H7 (cell line): ENCODE results near the gene ZSWIM4. TPM values are rescaled to one million over a fixed set of nuclear protein-coding genes. Genes with fewer than 3 reads are reported as not detected.
A peak's percentile ranks its signal among the peaks of the same experiment; 100 is the strongest.

Source experiments
- DNase-seq: peaks from one replicate; pipeline ENCODE4 v3.0.0; 2012
- H3K27me3 ChIP-seq: 2 replicates; pipeline ENCODE4 v1.6.0; 2011; ENCODE audit warnings: mild to moderate bottlenecking, low read length; ENCODE audit not compliant: control insufficient read depth, insufficient read depth
- H3K36me3 ChIP-seq: replicated peaks from 2 replicates; pipeline ENCODE4 v1.5.1; 2011; ENCODE audit warnings: low read length; ENCODE audit not compliant: control insufficient read depth, insufficient read depth
- H3K4me3 ChIP-seq: 2 replicates; pipeline ENCODE4 v1.5.1; 2011; ENCODE audit warnings: low read depth, mild to moderate bottlenecking, control low read depth, low read length, moderate library complexity; ENCODE audit not compliant: insufficient read depth
- total RNA-seq: library from RNA; depleted of rRNA; stranded (reverse); fragments of >200 nt; shearing (Covaris generic); gene quantifications from 2 replicates; pipeline ENCODE4 v1.2.3, GENCODE V29; 2014

The ZSWIM4 gene
- total RNA-seq, 1 experiment from 2014 or later: 18.3 TPM

- Histone ChIP-seq H3K36me3 (peaks cover 13% of the 10 kb centered on the region), H3K4me3 (no peak overlapping the region), H3K27me3 (no peaks in the 10 kb centered on the region)
- no peak for DNase-seq
Observed at GRCh38 chr19:13813147-13813546, 17.9 kb downstream of the ZSWIM4 start.

- DNase-seq: peak; percentile 11
- no peaks in the 10 kb centered on the region for H3K27me3 ChIP-seq
- no peak overlapping the region for H3K4me3 ChIP-seq
Observed at GRCh38 chr19:13814550-13814949, 19.3 kb downstream of the ZSWIM4 start.

GRCh38 chr19:13817018-13817614 lies 21.9 kb downstream of the ZSWIM4 start:
- H3K36me3 ChIP-seq: peaks cover 10% of the 10 kb centered on the region
- H3K27me3 ChIP-seq: no peaks in the 10 kb centered on the region
- H3K4me3 ChIP-seq: peak overlapping the region; percentile 66
- DNase-seq: peak; percentile 98

More at GRCh38 chr19:13814550-13814949, 19.3 kb downstream of the ZSWIM4 start:
- H3K36me3 ChIP-seq: peaks cover 9% of the 10 kb centered on the region

- Histone ChIP-seq H3K36me3 (peaks cover 7% of the 10 kb centered on the region), H3K27me3 (no peaks in the 10 kb centered on the region), H3K4me3 (peak overlapping the region; percentile 66)
- peak; percentile 99 for DNase-seq
Observed at GRCh38 chr19:13817615-13818371, 22.6 kb downstream of the ZSWIM4 start.

GRCh38 chr19:13819238-13819637 lies 24.0 kb downstream of the ZSWIM4 start:
- no peak overlapping the region for H3K4me3 ChIP-seq
- peak; percentile 30 for DNase-seq
- H3K27me3 ChIP-seq: no peaks in the 10 kb centered on the region
- peaks cover 9% of the 10 kb centered on the region for H3K36me3 ChIP-seq

- Histone ChIP-seq H3K36me3 (peaks cover 5% of the 10 kb centered on the region), H3K4me3 (no peak overlapping the region), H3K27me3 (no peaks in the 10 kb centered on the region)
- DNase-seq: no peak
Observed at GRCh38 chr19:13821292-13821691, 26.0 kb downstream of the ZSWIM4 start.

GRCh38 chr19:13823256-13823655 lies 28.0 kb downstream of the ZSWIM4 start:
- Histone ChIP-seq H3K27me3 (no peaks in the 10 kb centered on the region), H3K36me3 (peaks cover 6% of the 10 kb centered on the region), H3K4me3 (no peak overlapping the region)
- no peak for DNase-seq

- no peak overlapping the region for H3K4me3 ChIP-seq
- H3K27me3 ChIP-seq: no peaks in the 10 kb centered on the region
- no peak for DNase-seq
- peaks cover 8% of the 10 kb centered on the region for H3K36me3 ChIP-seq
Observed at GRCh38 chr19:13823901-13824300, 28.7 kb downstream of the ZSWIM4 start.

- Histone ChIP-seq H3K27me3 (no peaks in the 10 kb centered on the region), H3K4me3 (no peak overlapping the region), H3K36me3 (peaks cover 9% of the 10 kb centered on the region)
- DNase-seq: no peak
Observed at GRCh38 chr19:13824703-13825102, 29.5 kb downstream of the ZSWIM4 start.

GRCh38 chr19:13825489-13826441 lies 30.5 kb downstream of the ZSWIM4 start:
- no peaks in the 10 kb centered on the region for H3K27me3 ChIP-seq
- H3K4me3 ChIP-seq: no peak overlapping the region
- H3K36me3 ChIP-seq: peaks cover 10% of the 10 kb centered on the region
- DNase-seq: peak; percentile 96

- Histone ChIP-seq H3K4me3 (no peak overlapping the region), H3K27me3 (no peaks in the 10 kb centered on the region), H3K36me3 (peaks cover 11% of the 10 kb centered on the region)
- peak; percentile 19 for DNase-seq
Observed at GRCh38 chr19:13826652-13827235, 31.5 kb downstream of the ZSWIM4 start.

- DNase-seq: peak; percentile 62
- H3K27me3 ChIP-seq: no peaks in the 10 kb centered on the region
- H3K4me3 ChIP-seq: no peak overlapping the region
- peaks cover 11% of the 10 kb centered on the region for H3K36me3 ChIP-seq
Observed at GRCh38 chr19:13827656-13828055, 32.4 kb downstream of the ZSWIM4 start.

- Histone ChIP-seq H3K4me3 (no peak overlapping the region), H3K36me3 (peaks cover 8% of the 10 kb centered on the region), H3K27me3 (no peaks in the 10 kb centered on the region)
- peak; percentile 46 for DNase-seq
Observed at GRCh38 chr19:13830114-13830740, 35.0 kb downstream of the ZSWIM4 start.
